Stimulated activated CD4-positive, alpha-beta T cell treated with anti-CD3 and anti-CD28 coated beads, Interleukin-15, amount 100 ng/mL, for 1 hour (primary cell): Measurements from ENCODE around the gene MAD2L1BP.
"Not testable (repeated sequence)": the region's sequence is repeated elsewhere in the genome, so short reads cannot be mapped to it uniquely, and the experiment has no call there.

Experiments
- DNase-seq, 2 donors: peaks; one replicate each; pipeline ENCODE4 v3.0.0-alpha.2; 2020; ENCODE audit warnings: low read depth in 1 of 2, low spot score in 1 of 2

Gene MAD2L1BP

DNA sequence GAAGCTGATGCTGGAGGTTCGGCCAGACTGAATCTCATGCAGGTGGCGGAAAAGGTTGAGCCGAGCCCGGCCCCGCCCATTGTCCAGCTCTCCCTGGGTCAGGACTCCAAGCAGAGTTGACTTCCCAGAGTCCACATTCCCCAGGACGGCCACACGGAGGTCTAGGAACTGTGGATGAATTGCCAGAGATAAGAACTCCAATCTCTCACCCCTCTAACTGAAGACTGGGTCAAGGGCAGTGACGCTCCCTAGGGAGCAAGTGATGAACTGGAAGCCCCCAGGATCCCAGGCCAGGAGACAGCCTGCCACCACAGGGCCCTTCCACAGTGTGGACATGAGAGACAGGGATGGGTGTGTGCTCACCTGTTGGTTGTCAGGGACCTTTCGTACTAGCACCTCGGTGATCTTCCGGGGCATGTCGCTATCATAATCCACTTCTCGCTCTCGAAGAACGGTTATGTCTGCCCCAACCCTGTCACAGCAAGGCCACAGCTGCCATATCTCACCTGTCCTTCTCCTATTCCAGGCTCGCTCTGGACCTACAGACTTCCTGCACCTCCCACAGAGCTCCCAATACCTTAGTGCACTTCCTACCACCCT, 10.1 kb upstream of the MAD2L1BP start:
- DNase-seq: no peak

DNA sequence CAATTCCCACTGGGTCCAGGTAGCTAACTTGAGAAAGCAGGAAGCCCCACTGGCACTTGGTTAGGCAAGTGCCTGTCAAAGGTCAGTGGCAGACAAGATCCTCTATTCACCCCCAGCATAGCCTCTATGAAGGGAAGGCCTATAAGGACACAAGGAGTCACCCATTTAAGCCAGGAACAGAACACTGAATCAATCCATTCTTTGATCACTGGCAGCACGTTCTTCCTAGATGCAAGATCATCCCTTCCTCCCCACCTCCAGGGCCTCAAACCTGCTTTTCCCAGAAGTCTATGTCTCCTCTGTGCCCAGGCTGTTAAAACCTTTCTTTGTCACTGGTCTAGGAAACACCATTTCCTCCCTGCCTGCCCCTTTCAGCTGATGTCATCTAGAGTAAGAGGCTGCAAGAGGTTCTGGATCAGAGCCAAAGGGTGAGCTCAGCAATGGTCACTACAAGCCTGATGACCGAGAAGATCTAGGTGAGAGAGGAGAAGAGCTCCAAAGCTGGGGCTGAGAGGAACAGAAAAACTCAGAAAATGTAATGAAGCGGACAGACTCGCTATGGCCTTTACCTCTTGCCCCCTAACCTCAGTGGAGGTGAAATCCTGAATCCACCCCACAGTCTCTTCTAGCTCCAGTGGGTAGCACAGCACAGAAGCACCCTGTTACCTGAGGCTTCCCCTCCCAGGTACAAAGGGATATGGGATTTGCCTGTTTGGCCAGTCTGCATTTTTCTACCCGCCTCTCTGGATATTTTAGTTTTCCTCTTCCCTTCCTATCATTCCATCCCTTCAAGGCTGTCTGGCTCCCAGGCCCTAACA, 8.4 kb upstream of the MAD2L1BP start:
- no peak for DNase-seq

DNA sequence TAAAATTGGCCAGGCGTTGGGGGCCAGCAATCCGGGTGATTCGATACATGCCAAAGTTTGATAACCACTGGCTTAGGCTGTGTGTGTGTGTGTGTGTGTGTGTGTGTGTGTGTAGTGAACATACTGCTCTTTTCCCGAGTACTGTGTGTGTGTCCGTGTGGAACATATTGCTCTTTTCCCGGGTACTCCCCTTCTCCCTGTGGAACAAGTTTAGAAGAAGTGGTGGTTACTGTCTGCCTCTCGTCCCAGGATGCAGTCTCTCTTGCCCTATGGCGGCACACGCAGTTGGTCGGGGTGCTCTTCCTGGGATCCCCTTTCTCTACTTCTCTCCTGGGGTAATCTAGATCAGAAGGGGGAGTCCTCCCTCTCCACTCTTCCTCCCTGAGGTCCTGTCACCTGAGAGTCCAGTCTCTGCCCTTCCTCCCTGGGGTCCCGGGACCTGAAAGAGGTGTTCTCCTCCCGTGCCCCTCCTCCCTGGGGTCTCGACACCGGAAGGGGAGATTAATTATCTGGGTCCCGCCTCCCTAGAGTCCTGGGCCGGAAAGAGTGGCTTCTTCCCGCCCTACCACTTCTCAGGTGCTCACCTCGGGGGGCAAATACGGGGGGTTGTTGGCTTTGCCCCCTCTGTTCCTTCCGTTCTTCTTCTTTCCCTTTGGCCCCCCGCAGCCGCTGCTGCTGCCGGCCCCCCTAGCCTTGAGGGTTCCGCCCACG, 7.1 kb upstream of the MAD2L1BP start:
- DNase-seq: peak in 1 of 2 donors; percentile 12

DNA sequence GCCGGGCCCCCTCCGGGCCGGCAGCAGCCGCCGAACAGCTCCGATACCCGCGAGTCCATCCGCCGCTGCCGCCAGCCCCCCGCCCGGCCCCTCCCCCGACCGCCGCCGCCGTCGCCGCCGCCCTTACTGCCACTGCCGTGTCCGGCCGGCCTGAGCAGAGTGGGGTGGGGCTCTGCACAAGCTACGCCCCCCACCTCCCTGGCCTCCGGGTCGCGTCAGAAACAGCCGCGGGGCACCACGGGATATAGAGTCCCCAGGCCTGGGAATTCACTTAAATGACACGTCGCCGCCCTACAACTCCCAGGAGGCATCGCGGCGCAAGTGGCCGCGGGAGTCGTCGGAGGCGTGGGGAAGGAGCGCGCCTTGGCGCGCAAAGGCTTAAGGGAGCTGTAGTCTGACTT, 6.5 kb upstream of the MAD2L1BP start, which contains the start of gene GTPBP2:
GTPBP2 (minus strand) TSS at position 161 of the 401 bp plus-strand sequence; CDS start at position 59, 102 bp downstream.
- peak; percentile 87 to 91 for DNase-seq

DNA sequence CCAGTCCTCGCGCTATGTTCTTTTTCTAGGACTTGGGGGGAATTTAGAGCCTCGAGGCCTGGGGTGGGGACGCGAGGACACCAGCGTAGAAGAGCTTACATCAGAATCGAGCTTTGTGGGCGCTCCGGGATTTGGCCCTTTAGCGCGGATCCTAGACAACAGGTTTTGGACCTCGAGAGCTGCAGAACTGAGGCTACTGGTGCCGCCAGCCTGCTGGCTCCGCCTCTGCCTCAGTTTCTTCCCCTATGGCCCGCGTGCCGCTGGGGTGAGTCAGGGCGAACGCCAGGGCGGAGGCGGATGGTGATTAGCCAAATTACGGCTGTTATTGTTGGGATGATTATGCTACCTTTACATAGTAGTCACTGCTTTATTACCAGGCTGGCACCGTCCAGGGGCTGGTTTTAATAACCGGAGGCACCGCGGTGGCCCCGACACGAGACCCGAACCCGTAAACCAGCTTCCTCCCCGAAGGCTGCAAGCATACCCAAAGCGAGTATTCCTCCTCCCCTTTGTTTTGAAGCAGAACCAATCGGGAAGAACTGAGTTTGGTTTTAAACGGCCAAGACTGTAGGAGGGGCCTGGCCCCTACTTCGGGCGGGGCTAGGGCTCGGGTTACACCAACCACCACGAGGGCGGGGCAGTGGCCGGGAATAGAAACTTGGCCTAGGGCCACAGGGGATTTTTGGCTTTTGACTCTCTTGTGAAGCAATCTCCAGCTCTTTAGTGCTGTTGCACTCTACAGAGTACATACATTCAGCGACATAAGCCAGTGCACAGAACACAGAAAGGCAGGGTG, 5.9 kb upstream of the MAD2L1BP start:
- DNase-seq: peak; percentile 68 to 71

DNA sequence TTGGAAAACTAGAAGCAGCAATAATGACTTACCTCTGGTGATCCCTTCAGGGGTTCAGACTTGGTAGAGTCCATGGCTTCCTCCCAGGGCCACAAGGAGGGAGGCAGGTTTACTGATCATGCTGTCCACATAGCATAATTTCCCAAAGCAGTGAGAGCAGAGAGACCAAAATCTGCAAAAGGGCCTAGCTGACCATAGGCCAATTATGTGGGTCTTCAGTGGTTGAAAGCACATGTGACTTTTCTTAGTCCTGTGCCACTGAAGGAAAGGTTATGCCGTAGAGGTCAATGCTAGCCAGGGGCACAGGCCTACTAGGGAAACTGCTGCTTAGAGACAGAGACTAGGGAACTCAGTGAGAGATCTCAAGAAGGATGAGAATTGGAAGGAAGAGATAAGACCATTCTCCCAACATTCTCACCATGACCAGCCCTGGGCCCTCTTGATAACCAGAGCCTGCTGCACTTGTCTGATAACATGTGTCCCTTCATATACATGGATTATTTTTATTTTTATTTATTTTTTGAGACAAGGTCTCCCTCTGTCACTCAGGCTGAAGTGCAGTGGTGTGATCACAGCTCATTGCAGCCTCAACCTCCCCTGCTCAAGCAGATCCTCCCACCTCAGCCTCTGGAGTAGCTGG, 4.5 kb upstream of the MAD2L1BP start:
- DNase-seq: no peak

DNA sequence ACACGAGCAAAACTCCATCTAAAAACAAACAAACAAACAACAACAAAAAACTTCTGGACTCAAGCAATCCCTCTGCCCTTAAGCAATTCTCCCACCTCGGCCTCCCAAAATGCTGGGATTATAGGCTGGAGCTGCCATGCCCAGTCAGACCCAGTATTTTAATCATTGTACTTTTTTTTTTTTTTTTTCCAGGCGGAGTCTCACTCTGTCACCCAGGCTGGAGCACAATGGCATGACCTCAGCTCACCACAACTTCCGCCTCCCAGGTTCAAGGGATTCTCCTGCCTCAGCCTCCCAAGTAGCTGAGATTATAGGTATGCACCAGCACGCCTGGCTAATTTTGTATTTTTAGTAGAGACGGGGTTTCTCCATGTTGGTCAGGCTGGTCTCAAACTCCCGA, 2.6 kb upstream of the MAD2L1BP start:
- DNase-seq: not testable (repeated sequence)

DNA sequence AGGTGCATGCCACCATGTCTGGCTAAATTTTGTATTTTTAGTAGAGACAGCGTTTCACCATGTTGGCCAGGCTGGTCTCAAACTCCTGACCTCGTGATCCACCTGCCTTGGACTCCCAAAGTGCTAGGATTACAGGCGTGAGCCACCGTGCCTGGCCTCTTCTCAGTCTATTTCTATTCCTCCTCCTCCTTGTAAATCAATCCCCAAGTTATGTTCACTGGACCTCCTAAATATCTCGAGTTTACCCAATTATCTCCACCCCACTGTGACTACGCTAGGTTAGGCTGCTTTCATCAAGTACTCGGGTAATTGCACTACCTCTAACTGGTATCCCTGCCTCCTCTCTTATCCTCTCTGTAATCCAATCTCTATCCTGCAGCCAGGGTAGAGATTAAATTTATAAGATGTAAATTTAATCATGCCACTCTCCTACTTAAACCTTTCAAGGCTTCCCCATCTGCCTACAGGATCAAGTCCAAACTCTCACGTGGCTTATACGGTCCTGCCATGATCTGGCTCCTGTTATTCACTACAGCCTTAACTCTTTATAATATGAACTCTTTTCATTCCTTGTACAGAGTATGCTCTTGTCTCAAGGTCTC, 837 bp upstream of the MAD2L1BP start:
- no peak for DNase-seq

DNA sequence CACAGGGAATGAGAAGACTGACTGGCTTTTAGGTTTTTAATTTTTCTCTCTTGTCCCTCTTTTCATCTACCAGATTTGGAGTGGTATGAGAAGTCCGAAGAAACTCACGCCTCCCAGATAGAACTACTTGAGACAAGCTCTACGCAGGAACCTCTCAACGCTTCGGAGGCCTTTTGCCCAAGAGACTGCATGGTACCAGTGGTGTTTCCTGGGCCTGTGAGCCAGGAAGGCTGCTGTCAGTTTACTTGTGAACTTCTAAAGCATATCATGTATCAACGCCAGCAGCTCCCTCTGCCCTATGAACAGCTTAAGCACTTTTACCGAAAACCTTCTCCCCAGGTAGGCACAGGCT, 644 bp downstream of the MAD2L1BP start:
- no peak for DNase-seq

DNA sequence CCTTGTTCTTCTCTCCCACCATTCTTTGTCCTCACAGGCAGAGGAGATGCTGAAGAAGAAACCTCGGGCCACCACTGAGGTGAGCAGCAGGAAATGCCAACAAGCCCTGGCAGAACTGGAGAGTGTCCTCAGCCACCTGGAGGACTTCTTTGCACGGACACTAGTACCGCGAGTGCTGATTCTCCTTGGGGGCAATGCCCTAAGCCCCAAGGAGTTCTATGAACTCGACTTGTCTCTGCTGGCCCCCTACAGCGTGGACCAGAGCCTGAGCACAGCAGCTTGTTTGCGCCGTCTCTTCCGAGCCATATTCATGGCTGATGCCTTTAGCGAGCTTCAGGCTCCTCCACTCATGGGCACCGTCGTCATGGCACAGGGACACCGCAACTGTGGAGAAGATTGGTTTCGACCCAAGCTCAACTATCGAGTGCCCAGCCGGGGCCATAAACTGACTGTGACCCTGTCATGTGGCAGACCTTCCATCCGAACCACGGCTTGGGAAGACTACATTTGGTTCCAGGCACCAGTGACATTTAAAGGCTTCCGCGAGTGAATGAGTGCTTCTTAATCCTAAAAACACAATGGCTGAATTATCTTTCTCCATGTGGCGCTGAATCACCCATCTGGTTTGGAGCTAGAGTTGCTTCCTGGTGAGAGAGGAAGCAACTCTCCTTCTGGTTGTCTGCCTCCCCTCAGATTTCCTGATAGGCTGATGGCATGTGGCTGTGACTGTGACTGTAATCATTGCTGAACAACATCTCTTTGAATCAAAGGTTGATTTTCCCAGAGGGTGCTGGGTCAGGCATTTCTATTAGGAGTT, 4.6 kb downstream of the MAD2L1BP start:
- no peak for DNase-seq

DNA sequence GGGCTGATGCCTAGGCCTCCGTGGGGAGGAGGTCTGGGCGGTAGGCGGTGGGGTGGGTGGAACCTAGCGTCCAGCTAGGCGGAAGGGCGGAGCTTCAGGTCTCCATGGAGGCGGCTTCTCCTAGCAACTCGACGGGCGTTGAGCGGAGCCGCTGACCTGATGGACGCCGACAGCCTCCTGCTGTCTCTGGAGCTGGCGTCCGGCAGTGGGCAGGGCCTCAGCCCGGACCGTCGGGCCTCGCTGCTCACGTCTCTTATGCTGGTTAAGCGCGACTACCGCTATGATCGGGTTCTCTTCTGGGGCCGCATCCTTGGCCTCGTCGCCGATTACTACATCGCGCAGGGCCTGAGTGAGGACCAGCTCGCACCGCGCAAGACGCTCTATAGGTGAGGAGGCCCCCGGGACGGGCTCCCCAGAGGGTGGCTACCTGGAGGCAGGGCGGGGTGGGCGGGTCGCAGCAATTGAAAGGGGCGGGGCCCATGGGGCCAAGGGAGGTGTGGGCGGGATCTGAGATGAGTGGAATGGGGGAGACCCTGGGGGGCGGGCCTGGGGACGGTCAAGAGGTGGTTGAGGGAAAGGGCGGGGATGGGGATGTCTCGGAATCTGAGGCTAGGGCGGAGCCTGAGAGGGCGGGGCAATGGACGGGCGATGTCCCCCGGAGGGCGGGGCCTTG, 9.4 kb downstream of the MAD2L1BP start, which contains the start of gene RSPH9:
RSPH9 (plus strand) TSS at position 97 of the 673 bp plus-strand sequence; CDS start at position 160, 63 bp downstream.
- DNase-seq: peak in 1 of 2 donors; percentile 47

DNA sequence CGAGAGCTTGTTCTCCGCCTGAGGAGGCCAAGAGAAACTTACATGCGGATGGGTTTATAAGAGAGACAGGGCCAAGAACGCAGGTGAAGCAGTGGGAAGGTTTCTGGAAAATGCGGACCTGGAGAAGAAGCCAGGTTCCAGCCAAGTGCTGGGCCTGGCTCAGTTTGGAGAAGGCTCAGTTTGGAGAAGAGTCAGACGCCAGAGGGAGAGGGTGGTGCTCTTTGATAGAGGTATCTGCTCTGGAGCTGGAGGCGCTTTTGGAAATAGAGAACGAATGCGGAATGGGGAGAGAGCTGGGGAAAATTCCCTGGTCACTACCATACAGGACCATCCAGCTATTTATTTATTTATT, 9.9 kb downstream of the MAD2L1BP start:
- no peak for DNase-seq

DNA sequence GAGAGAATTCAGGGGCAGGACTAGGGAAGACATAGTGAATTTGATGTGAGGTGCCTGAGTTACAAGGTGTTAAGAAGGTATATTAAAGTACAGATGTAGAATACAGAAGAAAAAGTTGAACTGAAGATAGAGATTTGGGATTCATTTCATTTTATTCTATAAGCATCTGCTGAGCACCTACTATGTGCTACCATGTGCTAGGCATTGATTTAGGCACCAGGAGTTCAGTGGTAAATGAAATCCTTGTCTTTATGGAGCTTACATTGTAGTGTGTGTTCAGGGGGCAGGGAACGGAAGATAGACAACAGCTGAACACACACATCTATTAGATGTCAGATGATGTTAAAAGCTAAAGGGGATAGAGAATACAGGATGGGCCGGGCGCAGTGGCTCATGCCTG, 12.0 kb downstream of the MAD2L1BP start:
- DNase-seq: no peak

DNA sequence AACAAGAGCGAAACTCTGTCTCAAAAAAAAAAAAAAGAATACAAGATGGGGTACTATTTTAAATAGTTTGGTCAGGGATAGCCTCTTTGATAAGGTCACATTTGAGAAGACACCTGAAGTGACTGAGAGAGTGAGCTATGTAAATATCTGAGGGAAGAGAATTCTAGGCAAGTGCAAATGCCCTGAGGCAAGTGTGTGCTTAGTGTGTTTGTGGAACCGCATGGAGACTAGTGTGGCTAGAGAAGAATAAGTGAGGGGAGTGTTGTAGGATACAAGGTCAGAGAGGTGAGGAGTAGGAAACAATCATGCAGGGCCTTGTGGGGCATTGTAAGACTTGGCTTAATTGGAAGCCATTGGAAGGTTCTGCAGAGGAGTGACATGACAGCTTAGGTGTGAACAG, 12.6 kb downstream of the MAD2L1BP start:
- DNase-seq: no peak

DNA sequence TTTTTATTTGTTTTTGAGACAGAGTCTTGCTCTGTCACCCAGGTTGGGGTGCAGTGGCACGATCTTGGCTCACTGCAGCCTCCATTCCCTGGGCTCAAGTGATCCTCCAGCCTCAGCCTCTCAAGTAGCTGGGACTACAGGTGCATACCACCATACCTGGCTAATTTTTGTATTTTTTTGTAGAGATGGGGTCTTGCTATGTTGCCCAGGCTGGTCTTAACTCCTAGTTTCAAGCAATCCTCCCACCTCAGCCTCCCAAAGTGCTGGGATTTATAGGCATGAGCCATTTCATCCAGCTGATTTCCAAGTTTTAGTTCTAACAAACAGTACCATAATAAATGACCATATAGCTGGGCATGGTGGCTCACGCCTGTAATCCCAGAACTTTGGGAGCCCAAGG, 17.2 kb downstream of the MAD2L1BP start:
- DNase-seq: not testable (repeated sequence)

DNA sequence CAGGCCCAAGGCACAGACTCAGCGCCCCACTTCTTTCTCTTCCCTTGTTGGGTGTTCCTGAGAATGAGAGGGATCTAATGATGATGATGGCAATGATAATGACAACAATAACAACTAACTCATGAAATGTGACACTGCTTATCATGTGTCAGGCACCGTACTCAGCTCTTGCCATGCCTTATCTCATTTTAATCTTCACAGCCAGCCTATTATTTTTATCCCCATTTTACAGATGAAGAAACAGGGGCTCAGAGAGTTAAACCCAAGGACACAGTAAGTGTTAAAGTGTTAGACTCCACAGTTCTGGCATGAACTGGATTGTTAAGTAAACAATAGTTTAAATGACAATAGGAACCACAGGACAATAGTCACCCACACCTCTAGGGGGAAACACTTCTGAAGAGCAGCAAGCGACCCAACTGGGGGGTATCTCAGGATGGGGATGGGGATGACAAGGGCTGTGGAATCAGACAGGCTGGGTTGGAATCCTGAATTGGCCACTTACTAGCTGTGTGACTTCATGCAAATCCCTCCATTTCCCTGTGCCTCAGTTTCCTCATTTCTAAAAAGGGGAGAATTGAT, 21.7 kb downstream of the MAD2L1BP start:
- no peak for DNase-seq

DNA sequence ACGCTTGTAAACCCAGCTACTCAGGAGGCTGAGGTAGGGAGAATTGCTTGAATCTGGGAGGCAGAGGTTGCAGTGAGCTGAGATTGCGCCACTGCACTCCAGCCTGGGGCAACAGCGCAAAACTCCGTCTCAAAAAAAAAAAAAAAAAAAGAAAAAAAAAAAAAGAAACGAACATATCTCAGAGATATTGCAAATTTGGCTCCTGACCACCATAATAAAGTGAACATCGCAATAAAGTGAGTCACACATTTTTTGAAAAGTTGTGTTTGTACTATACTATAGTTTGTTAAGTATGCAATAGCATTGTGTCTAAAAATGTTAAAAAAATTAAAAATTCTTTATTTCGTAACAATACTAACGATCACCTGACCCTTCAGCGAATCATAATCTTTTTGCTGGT, 22.5 kb downstream of the MAD2L1BP start:
- no peak for DNase-seq

DNA sequence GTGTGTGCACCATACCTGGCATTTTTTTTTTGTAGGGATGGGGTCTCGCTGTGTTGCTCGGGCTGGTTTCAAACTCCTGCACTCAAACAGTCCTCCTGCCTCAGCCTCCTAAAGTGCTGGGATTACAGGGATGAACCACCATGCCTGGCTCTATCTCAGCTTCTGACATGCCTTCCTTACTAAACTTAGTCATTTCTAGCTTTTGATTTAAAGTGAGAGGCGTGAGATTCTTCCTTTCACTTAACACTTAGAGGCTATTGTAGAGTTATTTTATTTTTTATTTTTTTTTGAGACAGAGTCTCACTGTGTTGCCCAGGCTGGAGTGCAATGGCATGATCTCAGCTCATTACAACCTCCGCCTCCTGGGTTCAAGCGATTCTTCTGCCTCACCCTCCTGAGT, 27.3 kb downstream of the MAD2L1BP start:
- DNase-seq: not testable (repeated sequence)

DNA sequence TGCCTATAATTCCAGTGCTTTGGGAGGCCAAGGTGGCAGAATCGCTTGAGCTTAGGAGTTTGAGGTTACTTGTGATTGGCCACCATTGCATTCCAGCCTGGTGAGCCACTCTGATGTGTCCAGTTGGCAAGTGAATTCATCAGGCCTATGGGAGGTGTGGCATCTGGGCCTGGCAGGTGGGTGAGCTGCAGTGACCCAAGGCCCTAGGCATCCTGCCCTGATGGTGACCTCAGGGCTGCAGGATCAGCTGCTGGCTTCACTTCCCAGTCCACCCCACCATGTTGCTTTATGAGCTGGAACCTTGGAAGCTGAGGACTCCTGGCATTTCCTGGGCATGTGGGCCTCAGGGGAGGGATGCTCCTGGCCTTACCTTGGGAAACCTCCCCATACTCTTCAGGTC, 29.7 kb downstream of the MAD2L1BP start:
- DNase-seq: no peak
